ENCODE measurements around the gene RRP1B.

DNA sequence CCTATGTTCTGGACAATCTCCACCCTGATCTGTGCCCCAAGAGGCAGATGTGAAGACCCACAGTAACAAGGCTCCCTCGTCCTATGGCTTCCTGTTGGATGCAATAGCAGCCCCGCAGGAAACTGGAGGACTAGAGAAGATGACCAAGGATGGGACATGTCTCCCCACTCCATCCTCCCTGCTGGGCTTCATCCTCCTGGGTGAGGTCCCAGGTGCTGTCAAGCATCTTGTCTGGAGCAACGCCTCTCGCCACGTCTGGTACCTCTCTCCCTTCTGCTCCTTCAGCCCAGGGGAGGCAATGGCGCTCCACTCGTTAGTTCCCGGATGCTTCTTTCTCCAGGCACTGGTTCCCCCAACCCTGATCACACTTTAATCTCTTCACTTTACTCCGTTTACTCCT is 11.2 kb upstream of the RRP1B start:
- TF ChIP-seq, protein P1, sequence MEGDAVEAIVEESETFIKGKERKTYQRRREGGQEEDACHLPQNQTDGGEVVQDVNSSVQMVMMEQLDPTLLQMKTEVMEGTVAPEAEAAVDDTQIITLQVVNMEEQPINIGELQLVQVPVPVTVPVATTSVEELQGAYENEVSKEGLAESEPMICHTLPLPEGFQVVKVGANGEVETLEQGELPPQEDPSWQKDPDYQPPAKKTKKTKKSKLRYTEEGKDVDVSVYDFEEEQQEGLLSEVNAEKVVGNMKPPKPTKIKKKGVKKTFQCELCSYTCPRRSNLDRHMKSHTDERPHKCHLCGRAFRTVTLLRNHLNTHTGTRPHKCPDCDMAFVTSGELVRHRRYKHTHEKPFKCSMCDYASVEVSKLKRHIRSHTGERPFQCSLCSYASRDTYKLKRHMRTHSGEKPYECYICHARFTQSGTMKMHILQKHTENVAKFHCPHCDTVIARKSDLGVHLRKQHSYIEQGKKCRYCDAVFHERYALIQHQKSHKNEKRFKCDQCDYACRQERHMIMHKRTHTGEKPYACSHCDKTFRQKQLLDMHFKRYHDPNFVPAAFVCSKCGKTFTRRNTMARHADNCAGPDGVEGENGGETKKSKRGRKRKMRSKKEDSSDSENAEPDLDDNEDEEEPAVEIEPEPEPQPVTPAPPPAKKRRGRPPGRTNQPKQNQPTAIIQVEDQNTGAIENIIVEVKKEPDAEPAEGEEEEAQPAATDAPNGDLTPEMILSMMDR (IDR thresholded peaks at IDR 0.05; ENCODE audit: low read length), result no peak
- TF ChIP-seq EZH2 (optimal IDR thresholded peaks at IDR 0.05; ENCODE audit: low read depth, low read length), result no peak
- no peak for TF ChIP-seq EZH2phosphoT487 (IDR thresholded peaks at IDR 0.05; ENCODE audit: low read length)
